Lower lobe of right lung (tissue), 2 donors: Measurements from ENCODE around the gene UBE2O. TPM values are rescaled to one million over a fixed set of nuclear protein-coding genes. Genes with fewer than 3 reads are reported as not detected.

ENCODE experiments used
- ATAC-seq, 2 donors: fragments of 200-7000 bp; cut with Tn5 transposase; one replicate each; pipeline ENCODE4 v1.9.1; 2020 to 2022; ENCODE audit warnings: mild to moderate bottlenecking in 2 of 2, moderate library complexity in 2 of 2
- DNase-seq: peaks from one replicate; pipeline ENCODE4 v3.0.0-alpha.2; 2020
- H3K27ac ChIP-seq: fragments of 200-600 bp; one replicate; pipeline ENCODE4 v1.8.0; 2022
- H3K27me3 ChIP-seq: fragments of 200-600 bp; one replicate; pipeline ENCODE4 v1.8.0; 2022; ENCODE audit warnings: low read depth
- H3K36me3 ChIP-seq: fragments of 200-600 bp; one replicate; pipeline ENCODE4 v1.8.0; 2022; ENCODE audit warnings: mild to moderate bottlenecking
- H3K4me1 ChIP-seq: fragments of 200-600 bp; one replicate; pipeline ENCODE4 v1.8.0; 2022
- H3K4me3 ChIP-seq: fragments of 200-600 bp; one replicate; pipeline ENCODE4 v1.8.0; 2022; ENCODE audit warnings: mild to moderate bottlenecking
- H3K9me3 ChIP-seq: fragments of 200-600 bp; one replicate; pipeline ENCODE4 v1.8.0; 2022
- intact Hi-C: fragments of 100-400 bp; cut with DNase I; formaldehyde crosslinking; loops from one replicate; pipeline ENCODE4 v1.11.0; 2022
- total RNA-seq: library from RNA; stranded (reverse); fragmentation: NEBNext Ultra II Directional; extraction: Animal tissue kit (Norgen Biotek cat#: 25700); gene quantifications from one replicate; pipeline ENCODE4 v1.2.1, GENCODE V29; 2021
- TF ChIP-seq, protein P1 (sequence below): fragments of 200-600 bp; IDR thresholded peaks from one replicate; pipeline ENCODE4 v1.8.0; 2022; ENCODE audit warnings: antibody characterized with exemption, mild to moderate bottlenecking
- donor health status: DM: no; HTN: yes; CAD: no; lungs with severe emphysema.

Gene UBE2O
- total RNA-seq, 1 donor from 2014 or later = 18.2 TPM

- no peaks in the 10 kb centered on the region for H3K27me3 ChIP-seq
- no peak overlapping the region for H3K27ac ChIP-seq
These were observed 9.0 kb upstream of the UBE2O start for GRCh38 chr17:76461765-76462555.

DNA sequence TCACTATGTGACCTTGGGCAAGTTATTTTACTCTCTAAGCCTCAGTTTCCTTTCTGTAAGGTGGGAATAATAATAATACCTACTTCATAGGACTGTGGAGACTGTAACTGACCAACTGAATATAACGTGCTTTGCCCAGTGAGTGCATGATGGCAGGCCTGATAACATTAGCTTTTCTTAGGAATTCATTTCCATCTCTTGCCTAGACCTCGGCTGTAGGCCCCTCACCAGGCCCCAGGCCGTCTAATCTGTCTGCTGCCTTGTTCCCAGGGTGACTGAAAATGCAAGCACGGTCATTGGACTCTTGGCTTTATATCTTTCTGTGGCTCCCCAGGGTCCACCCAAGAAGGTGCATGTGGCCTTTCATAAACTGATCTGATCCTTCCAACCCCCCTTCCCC, 6.7 kb upstream of the UBE2O start:
- no peak overlapping the region for H3K27ac ChIP-seq
- ATAC-seq (no peak), DNase-seq (no peak)
- intact Hi-C loops = no loop called here
- TF ChIP-seq, protein P1, sequence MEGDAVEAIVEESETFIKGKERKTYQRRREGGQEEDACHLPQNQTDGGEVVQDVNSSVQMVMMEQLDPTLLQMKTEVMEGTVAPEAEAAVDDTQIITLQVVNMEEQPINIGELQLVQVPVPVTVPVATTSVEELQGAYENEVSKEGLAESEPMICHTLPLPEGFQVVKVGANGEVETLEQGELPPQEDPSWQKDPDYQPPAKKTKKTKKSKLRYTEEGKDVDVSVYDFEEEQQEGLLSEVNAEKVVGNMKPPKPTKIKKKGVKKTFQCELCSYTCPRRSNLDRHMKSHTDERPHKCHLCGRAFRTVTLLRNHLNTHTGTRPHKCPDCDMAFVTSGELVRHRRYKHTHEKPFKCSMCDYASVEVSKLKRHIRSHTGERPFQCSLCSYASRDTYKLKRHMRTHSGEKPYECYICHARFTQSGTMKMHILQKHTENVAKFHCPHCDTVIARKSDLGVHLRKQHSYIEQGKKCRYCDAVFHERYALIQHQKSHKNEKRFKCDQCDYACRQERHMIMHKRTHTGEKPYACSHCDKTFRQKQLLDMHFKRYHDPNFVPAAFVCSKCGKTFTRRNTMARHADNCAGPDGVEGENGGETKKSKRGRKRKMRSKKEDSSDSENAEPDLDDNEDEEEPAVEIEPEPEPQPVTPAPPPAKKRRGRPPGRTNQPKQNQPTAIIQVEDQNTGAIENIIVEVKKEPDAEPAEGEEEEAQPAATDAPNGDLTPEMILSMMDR = no peak
- no peaks in the 10 kb centered on the region for H3K4me1 ChIP-seq
- H3K9me3 ChIP-seq = no peaks in the 10 kb centered on the region
- H3K27me3 ChIP-seq = no peaks in the 10 kb centered on the region
- no peaks in the 10 kb centered on the region for H3K36me3 ChIP-seq
- H3K4me3 ChIP-seq = no peak overlapping the region

More at GRCh38 chr17:76461765-76462555, 9.0 kb upstream of the UBE2O start:
- no peaks in the 10 kb centered on the region for H3K36me3 ChIP-seq
- H3K4me1 ChIP-seq = peaks cover 5% of the 10 kb centered on the region
- no peak for ATAC-seq
- intact Hi-C loops = no loop called here
- TF ChIP-seq, protein P1 = no peak
- DNase-seq = peak; percentile 4
- H3K4me3 ChIP-seq = no peak overlapping the region
- no peaks in the 10 kb centered on the region for H3K9me3 ChIP-seq

DNA sequence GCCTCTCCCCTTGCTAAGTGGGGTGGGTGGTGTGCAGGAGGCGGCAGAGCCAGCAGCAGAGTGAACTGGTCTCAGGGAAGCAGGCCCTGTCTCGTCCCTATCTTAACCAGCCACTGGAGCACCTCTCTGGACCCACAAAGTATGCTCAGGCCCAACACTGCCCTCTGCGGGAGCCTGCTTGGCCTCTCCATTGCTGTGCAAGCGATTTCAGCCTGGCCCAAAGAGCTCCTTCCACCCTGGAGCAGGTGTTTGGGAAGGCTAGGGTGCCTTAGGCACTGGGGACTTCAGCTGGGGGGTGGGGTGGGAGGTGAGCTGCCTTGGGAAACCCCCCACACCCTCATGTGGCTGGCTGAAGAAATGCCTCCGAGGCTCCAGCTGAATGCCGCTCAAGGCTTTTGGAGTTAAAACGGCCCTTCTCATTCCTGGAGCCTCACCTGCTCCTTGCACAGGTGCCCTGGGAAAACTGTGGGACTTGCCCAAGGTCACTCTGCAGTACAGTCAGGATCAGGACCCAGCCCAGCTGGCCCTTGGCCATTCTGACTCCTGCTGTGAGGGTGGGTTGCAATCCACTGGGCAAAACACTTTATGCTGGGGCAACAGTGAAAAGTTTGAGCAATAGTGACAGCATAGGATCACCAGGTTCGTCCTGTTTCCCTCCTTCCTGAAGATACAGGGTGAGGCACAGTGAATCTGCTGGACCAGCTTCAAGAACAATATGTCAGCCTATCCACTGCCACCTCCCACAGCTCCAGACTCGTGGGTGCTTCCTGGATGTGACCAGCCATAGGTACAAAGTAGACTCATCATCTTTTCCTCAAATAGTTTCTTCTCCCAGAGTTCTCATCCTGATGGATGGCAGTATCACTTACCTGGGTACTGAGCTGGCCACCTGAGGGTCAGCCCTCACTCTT, 5.9 kb upstream of the UBE2O start:
- intact Hi-C loops = no loop called here
- peak; percentile 68 to 79 for ATAC-seq

GRCh38 chr17:76453431-76453743, 435 bp upstream of the UBE2O start:
- Histone ChIP-seq H3K36me3 (no peaks in the 10 kb centered on the region), H3K9me3 (no peaks in the 10 kb centered on the region), H3K4me3 (peak overlapping the region; percentile 96), H3K27ac (no peak overlapping the region), H3K4me1 (peaks cover 9% of the 10 kb centered on the region), H3K27me3 (no peaks in the 10 kb centered on the region)
- ATAC-seq (no peak), DNase-seq (no peak)
- intact Hi-C loops = no loop called here
- TF ChIP-seq, protein P1 = no peak

More for the DNA sequence above, 5.9 kb upstream of the UBE2O start:
- no peaks in the 10 kb centered on the region for H3K36me3 ChIP-seq
- no peaks in the 10 kb centered on the region for H3K9me3 ChIP-seq
- no peak overlapping the region for H3K4me3 ChIP-seq
- no peaks in the 10 kb centered on the region for H3K4me1 ChIP-seq
- DNase-seq = no peak
- H3K27me3 ChIP-seq = no peaks in the 10 kb centered on the region
- TF ChIP-seq, protein P1 = peak; percentile 42
- H3K27ac ChIP-seq = no peak overlapping the region

DNA sequence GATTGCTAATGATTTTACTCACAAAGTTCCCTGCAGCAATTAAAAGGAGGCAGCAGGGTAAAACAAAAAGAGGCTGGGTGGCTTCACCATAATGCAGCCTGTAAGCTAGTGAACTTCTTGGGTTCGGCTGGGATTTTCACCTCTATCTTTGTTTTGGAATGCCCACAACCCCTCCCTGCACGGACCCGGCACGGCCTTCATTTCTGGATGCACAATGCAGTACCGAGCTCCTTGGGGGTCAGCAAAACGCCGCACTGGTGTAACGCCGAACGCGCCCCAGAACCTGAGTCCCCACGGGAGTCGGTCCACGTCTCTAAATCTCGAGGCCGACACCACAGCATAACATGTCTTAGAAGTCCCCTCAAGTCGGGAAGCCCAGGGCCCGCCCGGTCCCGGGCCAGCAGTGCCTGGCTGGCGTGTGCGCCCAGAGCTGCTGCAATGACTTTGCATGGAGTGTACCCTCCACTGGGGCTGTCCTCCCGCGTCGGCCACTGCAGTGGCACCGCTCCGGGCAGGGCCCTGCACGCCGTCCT, 759 bp downstream of the UBE2O start:
- TF ChIP-seq, protein P1 = no peak
- ATAC-seq (peak; percentile 71 to 73), DNase-seq (no peak)
- H3K27ac ChIP-seq = peak overlapping the region; percentile 73
- no peaks in the 10 kb centered on the region for H3K9me3 ChIP-seq
- H3K27me3 ChIP-seq = no peaks in the 10 kb centered on the region
- intact Hi-C loops = no loop called here
- peaks cover 11% of the 10 kb centered on the region for H3K4me1 ChIP-seq
- H3K4me3 ChIP-seq = peak overlapping the region; percentile 96
- H3K36me3 ChIP-seq = no peaks in the 10 kb centered on the region
